Activated CD4-positive, alpha-beta T cell treated with anti-CD3 and anti-CD28 coated beads, Interleukin-2, amount 50 U/mL, for 16 hours (primary cell): Measurements from ENCODE around the gene C5AR2.
"Not testable (repeated sequence)": the region's sequence is repeated elsewhere in the genome, so short reads cannot be mapped to it uniquely, and the experiment has no call there.

Experiments used
- DNase-seq: peaks from one replicate; pipeline ENCODE4 v3.0.0-alpha.2; 2020

C5AR2 gene

DNA sequence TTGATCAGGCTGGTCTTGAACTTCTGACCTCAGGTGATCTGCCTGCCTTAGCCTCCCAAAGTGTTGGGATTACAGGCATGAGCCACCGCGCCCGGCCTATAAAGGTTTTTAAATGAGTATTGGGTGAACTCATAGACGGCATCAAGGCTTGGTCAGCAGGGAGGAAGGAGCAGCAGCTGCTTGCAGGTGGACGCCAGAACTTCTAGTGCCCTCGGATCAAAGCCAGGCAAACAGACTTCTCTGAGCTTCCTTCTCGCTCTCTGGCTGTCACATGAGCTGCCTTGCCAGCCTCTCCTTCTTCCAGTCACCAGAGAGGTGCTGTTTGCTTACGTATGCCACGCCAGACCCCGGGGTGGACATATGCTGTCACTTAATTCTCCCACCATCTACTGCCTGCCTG, 33.5 kb downstream of the C5AR2 start:
- DNase-seq: not testable (repeated sequence)

DNA sequence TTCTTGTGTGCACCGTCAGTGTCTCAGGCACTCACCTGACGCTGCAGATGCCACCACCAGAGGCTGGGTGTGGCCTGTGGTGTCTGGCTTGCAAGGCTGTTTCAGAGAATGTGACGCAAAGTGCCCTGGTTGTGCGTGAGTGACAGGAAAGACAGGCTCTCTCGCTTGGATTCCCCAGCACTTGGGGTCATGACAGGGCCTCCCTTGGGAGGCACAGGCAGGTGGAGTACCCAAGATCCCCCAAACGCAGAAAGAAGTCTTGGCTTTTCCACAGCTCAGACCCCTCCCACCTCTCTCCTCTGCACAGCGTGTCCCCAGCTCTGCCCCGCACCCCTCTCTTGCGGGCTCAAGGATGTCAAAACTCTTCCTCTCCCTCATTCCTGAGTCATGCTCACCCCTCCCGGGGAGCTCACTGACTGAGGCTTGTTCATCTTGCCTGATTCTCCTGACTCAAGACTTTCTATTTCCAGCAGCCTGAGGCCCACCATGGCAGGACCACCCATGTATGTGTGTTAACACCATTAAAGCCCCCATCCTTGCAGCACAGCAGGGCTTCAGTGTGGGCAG, 38.2 kb downstream of the C5AR2 start:
- DNase-seq: no peak

DNA sequence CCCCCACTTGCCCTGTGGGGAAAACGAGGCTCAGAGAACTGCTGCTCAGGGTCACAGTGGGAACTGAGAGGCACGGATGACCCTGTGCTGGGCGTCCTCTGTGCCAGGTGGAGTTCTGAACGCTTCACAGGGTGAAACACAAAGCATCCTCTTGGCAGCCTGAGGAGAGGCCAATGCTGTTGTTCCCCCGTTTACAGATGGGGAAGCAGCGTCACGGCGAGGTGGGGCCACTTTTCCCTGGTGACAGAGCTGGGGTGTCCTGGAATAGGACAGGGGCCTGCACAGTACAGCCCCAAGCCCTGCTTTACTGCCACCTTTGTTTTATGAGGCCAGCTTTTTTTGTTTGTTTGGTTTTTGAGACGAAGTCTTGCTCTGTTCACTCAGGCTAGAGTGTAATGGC, 39.3 kb downstream of the C5AR2 start:
- no peak for DNase-seq

DNA sequence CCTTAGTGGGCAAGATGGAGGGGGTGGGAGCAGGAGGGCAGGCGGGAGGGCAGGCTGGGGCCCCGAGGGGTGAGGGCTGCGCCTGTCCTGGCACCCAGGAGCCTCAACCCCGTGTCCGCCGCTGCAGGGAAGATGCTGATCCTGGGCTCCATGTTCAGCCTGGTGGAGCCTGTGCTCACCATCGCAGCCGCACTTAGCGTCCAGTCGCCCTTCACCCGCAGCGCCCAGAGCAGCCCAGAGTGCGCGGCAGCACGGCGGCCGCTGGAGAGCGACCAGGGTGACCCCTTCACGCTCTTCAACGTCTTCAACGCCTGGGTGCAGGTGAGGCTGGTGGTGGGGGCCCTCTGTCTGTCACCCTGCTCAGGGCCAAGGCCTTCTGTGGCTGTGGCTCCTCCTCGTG, 40.6 kb downstream of the C5AR2 start:
- DNase-seq: no peak

DNA sequence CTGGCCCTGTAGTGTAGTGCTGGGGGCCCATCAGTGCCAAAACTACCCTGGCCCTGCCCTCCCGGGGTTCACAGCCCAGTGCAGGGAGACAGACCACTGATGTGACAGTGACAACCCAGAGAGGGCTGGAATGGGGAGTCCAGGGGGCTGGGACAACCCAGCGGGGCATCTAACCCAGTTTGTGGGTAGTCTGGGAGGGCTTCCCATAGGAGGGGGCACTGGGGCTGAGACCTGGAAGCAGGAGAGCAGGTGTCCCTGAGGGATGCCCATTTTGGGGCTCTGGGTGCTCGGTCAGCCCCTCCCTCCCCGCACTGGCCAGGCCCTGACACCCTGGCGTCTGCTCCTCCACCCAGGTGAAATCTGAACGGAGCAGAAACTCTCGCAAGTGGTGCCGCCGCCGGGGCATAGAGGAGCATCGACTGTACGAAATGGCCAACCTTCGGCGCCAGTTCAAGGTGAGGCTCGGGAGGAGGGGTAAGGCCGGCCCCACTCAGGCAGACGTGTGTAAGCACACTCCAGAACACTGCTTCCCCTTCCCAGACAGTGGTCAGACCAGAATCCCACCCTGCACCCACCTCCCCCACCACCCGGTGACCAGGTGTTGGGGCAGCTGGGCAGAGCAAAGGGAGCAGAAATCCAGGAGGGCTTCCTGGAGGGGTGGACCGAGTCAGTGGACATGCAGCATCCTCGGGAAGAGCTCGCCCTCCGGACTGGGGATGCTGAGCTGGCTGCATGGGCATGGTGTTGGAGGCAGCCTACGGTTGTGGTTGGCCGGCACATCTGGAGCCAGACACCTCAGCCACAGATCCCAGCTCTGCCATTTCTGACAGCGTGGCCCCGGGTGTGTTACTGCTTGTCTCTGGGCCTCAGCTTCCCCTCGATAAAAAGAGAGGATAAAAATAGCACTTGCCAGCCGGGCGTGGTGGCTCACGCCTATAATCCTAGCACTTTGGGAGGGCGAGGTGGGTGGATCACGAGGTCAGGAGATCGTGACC, 41.6 kb downstream of the C5AR2 start:
- DNase-seq: no peak

DNA sequence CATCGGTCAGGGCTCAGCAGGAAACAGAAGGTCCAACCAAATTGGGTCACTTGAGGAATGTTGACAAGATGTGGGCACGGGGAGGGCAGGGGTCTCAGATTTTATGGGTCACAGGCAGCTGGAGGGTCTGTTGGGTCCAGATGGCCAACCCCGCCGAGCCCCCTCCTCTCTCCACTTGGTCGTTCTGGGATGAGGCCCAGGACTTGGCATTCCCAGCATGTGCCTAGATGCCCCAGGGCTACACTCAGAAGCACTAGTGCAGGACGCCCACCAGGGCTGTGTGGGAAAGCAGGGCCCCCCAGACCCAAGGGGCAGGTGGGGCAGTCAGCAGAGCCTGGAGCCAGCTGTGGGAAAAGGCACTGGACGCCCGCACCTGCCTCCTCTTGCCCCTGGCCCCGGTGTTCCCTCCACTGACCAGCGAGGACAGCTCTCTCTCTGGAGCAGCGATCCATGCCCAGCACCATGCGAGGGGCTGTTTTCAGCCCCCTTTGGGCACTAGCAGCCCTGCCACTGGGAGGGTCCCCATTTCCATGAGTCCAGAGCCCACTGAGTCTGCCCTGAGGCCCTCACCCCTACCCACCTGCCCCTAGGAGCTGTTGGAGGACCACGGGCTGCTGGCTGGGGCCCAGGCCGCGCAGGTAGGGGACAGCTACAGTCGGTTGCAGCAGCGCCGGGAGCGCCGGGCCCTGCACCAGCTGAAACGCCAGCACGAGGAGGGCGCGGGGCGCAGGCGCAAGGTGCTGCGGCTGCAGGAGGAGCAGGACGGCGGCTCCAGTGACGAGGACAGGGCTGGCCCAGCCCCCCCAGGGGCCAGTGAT, 43.1 kb downstream of the C5AR2 start:
- DNase-seq: no peak

DNA sequence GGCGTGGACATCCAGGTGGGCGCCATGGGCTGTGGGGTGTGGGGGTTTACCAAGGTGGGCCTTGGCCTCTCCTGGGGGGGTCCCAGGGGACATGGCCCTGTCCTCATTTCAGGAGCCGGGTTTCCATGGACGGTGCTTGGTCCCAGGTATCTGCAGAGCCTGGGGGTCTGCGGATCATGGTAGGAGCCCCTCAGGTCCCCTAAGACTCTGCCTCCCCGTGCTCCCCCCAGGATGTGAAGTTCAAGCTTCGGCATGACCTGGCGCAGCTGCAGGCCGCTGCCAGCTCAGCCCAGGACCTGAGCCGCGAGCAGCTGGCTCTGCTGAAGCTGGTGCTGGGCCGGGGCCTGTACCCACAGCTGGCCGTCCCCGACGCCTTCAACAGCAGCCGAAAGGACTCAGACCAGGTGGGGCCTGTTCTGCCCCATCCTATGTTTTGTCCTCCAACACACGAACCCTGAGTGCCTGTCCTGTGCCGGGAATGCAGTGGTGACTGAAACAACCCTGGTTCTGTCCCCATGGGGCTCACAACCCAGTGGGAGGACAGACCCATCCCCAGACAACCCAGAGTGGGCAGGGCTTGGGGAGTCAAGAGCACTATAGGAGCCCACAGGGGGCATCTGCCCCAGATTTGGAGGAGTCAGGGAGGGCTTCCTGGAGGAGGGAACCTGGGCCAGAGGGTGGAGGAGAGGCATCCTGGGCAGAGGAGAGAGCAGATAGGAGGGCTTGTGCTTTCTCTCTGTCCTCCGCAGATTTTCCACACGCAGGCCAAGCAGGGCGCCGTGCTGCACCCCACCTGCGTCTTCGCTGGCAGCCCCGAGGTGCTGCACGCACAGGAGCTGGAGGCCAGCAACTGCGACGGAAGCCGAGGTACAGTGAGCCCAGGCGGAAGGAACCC, 44.0 kb downstream of the C5AR2 start:
- no peak for DNase-seq

DNA sequence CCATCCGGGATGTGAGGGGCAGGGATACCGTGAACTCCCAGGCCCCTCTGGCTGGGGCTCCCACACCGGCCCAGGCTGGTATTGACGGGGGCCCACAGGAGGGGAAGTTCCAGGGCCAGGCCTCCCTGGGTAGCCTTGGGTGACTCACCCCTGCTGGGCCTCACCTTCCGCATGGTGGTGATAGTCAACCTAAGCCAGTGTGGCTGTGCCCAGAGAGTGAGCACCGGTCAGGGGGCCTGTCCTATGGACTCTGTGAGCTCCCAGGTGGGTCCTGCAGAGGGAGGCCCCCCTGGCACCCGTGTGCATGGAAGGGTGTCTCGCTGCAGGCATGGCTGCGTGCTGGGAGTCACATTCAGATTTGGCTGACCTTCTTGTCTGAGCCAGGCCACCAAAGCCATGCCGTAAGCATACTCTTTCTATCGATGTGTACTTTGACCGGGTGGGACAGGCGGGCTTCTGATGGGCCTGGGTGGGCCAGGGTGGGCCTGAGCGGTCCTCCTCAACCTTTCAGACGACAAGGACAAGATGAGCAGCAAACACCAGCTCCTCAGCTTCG, 44.7 kb downstream of the C5AR2 start:
- no peak for DNase-seq

DNA sequence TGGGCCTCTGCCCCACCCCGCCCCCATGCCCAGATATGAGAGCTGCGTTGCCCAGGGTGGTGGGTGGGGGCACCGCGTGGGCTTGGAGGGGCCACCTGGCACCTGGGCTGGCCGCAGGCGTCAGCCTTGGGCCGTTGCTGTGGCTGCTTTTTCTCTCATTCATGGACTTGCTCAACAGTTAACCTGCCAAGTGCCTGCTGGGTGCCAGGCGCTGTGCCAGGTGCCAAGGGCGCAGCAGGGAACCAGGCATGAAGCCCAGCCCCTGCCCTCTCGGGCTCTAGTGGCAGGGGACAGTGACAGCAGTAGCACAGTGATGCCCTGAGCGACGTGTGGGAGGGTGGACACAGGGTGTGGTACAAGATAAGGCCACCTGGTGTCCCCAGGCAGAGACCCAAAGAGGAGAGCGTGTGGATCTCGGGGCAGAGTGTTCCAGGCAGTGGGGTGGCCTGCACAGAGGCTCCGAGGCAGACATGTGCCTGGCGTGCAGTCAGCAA, 45.3 kb downstream of the C5AR2 start:
- DNase-seq: no peak

DNA sequence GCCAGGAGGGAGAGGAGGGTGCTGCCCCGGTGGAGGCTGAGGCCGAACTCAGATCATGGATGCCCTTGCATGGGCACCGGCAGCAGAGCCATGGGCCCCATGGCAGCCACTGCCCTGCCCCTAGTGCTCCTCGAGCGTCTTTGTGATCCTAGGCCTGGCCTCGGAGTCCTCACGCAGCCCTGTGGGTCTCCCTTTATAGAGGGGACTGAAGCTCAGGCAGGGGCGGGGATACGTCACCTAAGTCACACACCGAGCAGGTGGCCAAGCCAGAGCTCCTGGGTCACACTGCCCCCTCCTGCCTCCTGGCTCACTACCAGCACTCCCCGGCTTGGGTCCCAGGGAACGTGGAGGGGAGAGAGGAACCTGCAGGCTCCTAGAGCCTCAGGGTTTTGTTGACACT, 45.8 kb downstream of the C5AR2 start:
- DNase-seq: no peak

DNA sequence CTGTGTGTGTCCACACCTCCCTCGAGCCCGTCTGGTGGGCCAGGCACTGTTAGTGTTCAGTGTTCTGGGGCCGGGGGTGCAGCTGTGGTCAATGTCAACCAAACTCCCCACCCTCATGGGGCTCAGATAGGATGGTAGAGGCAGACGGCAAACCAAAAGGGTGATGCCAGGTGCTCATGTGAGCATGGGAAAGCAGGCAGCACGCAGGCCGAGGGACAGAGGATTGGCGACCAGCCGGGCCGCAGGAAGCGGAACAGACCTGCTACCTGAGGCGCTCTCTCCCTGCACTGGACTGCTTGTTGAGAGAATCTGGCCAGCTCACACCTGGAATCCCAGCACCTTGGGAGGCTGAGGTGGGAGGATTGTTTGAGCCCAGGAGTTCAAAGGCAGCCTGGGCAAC, 46.3 kb downstream of the C5AR2 start:
- DNase-seq: no peak

DNA sequence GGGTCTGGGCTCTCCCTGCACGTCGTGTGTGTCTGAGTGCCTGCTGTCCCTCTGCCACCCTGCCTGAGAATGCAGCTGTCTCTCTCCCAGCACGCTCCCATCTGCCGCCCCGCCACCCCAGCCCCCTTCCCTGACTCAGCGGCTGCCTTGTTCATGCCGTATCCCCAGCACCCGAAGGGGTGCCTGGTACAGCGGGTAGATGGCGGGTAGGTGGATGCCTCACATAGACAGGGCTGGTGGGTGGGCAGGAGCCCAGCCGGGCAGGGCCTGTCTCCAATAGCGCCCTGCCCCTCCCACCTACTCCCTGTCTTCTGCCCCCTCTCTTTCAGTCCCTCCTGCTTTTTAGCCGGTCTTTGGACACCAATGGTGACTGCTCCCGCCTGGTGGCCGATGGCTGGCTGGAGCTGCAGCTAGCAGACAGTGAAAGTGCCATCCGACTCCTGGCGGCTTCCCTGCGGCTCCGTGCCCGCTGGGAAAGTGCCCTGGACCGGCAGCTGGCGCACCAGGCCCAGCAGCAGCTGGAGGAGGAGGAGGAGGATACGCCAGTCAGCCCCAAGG, 47.5 kb downstream of the C5AR2 start:
- no peak for DNase-seq

DNA sequence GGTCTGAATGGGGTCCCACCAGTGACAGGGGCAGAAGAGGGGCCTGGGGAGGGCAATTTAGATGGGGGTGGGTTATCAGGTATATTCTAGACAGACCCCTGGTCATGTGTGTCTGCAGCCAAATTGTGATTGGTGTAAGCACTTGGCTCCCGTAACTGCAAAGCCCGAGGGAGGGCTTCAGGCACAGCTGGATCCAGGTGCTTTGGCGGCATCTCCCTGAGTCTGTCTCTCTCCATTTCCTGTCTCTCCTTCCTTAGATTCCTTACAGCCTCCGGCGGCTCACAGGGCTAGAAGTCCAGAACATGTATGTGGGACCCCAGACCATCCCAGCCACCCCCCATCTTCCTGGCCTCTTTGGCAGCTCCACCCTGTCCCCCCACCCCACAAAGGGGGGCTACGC, 48.6 kb downstream of the C5AR2 start:
- no peak for DNase-seq

DNA sequence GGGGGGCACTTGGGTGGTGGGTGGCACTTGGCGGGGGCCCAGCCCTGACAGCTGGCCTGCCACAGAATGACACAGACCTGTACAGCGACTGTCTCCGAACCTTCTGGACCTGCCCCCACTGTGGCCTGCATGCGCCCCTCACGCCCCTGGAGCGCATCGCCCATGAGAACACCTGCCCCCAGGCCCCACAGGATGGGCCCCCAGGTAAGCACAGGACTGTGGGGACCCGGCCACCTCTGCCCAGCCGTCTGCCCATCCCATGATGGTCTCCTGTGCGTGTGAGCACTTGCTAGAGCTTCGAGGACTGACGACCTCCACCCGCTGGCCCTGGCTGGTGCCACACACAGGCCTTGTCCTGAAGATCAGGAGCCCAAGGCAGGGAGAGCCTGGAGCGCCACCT, 49.1 kb downstream of the C5AR2 start:
- DNase-seq: no peak

DNA sequence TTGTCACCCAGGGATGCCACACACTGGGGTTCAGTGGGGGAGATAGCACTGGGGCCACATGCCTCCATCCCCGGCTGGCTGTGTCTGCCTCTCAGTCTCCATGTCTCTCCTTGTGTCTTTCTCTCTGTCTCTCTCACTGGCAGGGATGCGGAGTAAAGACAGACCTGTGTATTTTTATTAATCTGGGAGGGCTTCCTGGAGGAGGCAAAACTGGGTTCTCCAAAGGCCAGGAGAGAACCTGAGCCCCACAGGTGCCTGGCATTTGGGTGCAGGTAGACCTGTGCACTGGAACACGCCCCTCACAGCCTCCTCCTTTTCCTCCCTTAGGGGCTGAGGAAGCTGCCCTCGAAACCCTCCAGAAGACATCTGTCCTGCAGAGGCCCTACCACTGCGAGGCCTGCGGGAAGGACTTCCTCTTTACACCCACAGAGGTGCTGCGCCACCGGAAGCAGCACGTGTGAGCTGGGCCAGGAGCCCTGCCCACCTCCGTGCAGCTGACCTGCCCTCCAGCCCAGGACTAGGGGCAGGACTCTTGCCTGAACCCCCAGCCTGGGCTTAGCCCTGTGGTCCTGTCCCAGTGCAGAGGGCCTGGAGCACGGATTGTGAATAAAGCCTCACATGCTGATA, 49.8 kb downstream of the C5AR2 start:
- DNase-seq: peak; percentile 13

DNA sequence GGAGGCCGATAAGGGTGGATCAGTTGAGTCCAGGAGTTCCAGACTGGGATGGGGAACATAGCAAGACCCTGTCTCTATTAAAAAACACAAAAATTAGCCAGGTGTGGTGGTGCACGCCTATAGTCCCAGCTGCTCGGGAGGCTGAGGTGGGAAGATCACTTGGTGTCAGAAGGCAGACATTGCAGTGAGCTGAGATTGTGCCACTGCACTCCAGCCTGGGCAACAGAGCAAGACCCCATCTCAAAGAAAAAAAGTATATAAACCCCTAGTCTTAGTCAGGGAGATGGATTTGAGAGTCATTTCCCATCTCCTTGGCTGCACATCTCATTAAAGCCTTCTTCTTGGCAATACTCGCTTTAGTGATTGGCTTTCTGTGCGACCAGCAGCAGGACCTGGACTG, 51.9 kb downstream of the C5AR2 start:
- not testable (repeated sequence) for DNase-seq

DNA sequence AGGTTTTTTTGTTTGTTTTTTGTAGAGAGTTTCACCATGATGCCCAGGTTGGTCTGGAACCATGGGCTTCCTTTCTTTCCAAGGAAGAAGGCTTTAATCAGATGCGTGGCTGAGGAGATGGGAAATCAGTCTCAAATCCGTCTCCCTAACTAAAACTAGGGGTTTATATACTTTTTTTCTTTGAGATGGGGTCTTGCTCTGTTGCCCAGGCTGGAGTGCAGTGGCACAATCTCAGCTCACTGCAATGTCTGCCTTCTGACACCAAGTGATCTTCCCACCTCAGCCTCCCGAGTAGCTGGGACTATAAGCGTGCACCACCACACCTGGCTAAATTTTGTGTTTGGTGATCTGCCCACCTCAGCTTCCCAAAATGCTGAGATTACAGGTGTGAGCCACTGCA, 52.6 kb downstream of the C5AR2 start:
- not testable (repeated sequence) for DNase-seq

DNA sequence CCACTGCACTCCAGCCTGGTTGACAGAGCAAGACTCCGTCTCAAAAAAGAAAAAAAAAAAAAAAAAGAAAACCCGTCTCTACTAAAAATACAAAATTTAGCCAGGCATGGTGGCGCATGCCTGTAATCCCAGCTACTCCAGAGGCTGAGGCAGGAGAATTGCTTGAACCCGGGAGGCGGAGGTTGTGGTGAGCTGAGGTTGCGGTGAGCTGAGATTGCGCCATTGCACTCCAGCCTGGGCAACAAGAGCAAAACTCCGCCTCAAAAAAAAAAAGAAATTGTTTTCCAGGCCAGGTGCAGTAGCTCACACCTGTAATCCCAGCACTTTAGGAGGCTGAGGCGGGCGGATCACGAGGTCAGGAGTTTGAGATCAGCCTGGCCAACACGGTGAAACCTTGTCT, 54.6 kb downstream of the C5AR2 start:
- not testable (repeated sequence) for DNase-seq

DNA sequence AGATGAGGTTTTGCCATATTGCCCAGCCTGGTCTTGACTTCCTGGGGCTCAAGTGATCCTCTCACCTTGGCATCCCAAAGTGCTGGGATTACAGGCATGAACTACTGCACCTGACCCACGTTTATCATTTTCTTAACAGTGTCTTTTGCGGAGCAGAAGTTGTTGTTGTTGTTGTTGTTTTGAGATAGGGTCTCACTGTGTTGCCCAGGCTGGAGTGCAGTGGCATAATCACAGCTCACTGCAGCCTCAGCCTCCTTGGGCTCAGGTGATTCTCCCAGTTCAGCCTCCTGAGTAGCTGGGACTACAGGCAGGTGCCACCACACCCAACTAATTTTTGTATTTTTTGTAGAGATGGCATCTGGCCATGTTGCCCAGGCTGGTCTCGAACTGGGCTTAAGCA, 55.6 kb downstream of the C5AR2 start:
- DNase-seq: not testable (repeated sequence)

DNA sequence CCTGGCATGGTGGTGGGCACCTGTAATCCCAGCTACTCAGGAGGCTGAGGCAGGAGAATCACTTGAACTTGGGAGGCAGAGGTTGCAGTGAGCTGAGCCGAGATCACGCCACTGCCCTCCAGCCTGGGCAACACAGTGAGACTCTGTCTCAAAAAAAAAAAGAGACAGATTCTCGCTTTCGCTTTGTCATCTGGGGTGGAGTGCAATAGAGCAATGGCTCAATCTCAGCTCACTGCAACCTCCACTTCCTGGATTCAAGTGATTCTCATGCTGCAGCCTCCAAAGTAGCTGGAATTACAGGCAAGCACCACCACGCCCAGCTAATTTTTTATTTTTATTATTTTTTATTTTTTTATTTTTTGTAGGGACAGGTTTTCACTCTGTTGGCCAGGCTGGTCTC, 56.7 kb downstream of the C5AR2 start:
- not testable (repeated sequence) for DNase-seq

DNA sequence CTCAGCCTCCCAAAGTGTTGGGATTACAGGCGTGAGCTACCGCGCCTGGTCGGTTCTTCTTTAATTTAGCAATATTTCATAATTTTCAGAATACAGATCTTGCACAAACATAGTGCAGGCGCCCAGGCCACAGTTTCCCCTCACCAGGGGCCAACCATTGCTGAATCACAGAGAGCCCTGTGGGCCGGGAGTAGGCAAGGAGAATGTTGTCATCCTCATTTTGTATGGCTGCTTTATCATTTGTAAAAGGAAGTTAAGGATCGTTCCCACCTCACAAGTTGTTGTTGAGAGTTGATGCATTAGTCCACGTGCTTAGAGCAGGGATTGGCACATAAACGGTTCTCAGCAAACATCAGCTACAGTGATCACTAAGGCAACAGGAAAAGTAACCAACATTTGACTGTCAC, 57.2 kb downstream of the C5AR2 start:
- no peak for DNase-seq
